GM08714 (cell line): ENCODE results near the gene CLASRP.

Experiments used
- H3K4me3 ChIP-seq: fragments of 200-500 bp; sonication (Bioruptor generic); 2 replicates; pipeline ENCODE4 v1.5.1; 2014; ENCODE audit warnings: mild to moderate bottlenecking, low read length, inconsistent platforms
- ZNF274 ChIP-seq: IDR thresholded peaks from 2 replicates; pipeline ENCODE4 v1.6.1; 2012; ENCODE audit warnings: mild to moderate bottlenecking, low read depth, low read length

CLASRP gene

DNA sequence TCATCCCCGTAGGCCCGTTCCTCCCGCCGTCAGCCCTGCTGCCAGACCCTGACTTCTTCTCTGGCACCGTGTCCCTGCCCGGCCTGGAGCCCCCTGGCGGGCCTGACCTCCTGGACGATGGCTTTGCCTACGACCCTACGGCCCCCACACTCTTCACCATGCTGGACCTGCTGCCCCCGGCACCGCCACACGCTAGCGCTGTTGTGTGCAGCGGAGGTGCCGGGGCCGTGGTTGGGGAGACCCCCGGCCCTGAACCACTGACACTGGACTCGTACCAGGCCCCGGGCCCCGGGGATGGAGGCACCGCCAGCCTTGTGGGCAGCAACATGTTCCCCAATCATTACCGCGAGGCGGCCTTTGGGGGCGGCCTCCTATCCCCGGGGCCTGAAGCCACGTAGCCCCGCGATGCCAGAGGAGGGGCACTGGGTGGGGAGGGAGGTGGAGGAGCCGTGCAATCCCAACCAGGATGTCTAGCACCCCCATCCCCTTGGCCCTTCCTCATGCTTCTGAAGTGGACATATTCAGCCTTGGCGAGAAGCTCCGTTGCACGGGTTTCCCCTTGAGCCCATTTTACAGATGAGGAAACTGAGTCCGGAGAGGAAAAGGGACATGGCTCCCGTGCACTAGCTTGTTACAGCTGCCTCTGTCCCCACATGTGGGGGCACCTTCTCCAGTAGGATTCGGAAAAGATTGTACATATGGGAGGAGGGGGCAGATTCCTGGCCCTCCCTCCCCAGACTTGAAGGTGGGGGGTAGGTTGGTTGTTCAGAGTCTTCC is 1.3 kb upstream of the CLASRP start:
- no peak for TF ChIP-seq ZNF274

DNA sequence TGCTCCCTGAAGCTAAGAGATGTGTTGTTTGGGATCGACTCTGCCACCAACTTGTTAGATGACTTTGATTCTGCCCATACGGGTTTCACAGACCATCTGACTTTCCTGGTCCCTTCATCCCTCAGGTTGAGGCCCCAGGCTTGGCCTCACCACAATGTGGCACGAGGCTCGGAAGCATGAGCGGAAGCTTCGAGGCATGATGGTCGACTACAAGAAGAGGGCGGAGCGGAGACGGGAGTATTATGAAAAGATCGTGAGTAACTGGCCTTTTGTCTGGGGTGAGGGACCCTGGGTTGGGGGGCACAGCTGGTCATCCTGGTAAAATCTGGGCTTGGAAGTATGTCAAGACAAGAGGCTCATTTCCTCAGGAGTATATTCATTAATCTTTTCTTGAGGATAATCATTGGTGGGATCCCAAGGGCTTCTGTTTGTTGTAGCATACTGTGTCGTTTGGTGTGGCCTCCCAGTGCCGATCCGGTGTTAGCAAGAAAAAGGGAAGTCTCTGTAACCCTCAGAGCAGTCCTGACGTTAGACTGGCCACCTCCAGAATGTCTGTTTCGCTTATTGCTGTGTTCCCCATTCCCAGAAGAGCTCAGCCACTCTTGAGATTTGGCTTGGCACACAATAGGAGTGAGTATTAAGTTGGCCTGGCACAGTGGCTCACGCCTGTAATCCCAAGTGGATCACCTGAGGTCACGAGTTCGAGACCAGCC is 1.4 kb downstream of the CLASRP start:
- H3K4me3 ChIP-seq, result peak overlapping the region; percentile 81; the same call in 1 of the 2 replicates
- TF ChIP-seq ZNF274, result no peak

More for the DNA sequence above, 1.3 kb upstream of the CLASRP start:
- H3K4me3 ChIP-seq, result no peak overlapping the region

DNA sequence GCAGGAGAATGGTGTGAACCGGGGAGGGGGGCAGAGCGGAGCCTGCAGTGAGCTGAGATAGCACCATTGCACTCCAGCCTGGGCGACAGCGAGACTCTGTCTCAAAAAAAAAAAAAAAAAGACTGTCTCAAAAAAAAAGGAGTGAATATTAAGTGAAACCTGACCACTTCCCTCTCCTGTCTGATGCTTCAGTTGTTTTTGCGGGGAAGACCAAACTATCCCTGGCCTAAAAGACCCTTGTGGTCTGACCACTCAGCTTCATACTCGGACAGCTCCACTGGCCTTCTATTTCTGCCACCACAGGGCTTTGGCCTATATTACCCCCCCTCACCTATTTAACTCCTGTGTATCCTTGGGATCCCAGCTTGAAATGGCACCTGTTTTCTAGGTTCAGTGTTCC is 2.3 kb downstream of the CLASRP start:
- no peak for TF ChIP-seq ZNF274
- H3K4me3 ChIP-seq, result no peak overlapping the region

DNA sequence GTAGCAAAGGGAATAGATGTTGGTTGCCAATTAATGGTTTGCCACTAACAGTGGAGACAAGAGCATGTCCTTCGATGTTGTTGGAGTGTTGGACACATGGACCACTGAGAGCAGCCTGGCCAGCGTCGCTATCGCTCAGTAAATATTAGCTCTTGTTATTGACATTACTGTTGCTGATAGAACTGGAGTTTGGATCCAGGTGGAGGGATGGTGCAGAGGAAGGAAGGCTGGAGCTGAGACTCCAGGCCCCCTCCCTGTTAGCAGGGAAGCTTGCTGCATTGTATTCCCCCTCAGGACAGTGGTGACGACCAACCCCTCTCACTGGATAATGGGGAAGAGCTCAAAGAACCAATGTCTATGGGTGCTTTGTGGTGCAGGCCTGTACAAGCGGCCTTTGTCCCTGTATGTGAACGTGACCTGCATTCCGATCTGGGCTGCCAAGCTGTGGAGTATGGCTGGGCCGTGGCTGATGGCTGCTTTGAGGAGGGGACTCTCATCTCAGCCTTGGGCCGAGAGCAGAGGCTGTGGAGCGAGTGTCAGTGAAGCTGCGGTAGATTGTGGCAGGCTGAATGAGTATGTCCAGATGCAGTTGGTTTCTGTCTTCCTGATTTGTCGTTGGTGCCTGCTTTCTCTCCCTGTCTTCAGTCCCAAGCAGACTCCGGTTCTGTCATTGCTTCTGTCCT is 7.0 kb downstream of the CLASRP start:
- TF ChIP-seq ZNF274, result no peak
- H3K4me3 ChIP-seq, result no peak overlapping the region

DNA sequence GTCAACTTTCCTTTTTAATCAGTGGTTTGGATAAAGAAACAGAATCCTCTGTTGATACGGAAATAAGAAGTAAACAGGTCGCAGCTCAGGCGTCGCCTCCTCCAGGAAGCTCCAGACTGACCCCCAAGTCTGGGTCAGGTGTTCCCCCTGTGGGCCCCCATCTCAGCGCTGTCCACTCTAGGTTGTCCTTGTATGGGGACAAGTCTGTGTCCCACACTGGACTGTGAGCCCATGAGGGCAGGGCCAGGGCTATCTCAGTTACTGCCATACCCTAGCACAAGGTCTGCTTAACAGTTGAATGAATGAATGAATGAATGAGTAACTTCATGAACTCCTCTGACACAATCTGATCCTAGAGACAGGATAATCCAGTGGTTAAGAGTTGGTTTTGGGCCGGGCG is 7.5 kb downstream of the CLASRP start:
- TF ChIP-seq ZNF274, result no peak
- no peak overlapping the region for H3K4me3 ChIP-seq

DNA sequence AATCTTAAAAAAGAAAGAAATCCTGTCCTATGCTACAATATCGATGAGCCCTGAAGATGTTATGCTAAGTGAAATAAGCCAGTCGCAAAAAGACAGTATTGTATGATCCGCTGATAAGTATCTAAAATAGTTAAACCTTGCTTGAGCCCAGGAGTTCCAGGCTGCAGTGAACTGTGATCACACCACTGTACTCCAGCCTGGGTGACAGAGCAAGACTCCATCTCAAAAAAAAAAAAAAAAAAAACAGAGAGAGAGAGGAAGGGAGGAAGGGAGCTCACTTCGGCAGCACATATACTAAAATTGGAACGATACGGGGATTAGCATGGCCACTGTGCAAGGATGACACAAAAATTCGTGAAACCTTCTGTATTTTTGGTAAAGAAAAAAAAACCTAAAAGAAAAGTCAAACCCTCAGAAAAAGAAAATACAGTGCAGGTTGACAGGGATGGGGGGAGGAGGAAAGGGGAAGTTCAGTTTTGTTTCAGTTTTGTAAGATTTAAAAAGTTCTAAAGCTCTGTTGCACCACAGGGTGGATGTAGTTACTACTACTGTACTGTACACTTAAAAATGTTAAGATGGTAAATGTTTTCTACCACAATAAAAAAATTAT is 8.4 kb downstream of the CLASRP start:
- H3K4me3 ChIP-seq, result peak overlapping the region; percentile 49; the same call in 1 of the 2 replicates
- TF ChIP-seq ZNF274, result no peak

DNA sequence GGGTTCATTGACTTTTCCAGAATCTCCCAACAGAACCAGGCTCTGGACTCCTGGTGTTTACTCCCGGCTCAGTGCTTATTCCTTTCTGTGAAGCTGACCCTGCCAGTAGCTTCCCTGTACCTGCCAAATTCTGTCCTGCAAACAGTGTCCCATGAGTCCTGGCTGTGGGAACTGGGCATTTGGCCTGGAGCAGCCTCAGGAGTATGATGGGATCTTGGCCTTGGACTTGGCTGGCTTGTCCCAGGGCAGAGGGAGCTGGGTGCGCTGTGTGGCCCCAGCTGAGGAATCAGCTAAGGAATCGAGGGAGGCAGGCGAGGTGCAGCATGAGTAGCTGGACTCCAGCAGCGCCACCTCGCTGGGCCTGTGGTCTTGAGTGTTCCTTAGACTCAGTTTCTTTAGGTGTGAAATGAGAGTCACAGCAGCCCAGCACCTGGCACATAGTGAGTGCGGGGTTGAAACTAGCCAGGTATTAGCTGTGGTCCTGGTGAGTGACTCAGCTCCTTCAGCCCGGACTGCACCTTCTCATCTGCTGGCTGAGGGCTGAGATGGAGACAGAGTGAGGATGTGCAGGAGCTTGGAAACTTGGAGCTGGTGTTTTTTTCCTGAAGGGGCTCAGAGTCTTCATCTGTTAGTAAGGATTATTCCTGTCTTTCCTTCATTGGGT is 10.4 kb downstream of the CLASRP start:
- TF ChIP-seq ZNF274, result no peak
- no peak overlapping the region for H3K4me3 ChIP-seq

DNA sequence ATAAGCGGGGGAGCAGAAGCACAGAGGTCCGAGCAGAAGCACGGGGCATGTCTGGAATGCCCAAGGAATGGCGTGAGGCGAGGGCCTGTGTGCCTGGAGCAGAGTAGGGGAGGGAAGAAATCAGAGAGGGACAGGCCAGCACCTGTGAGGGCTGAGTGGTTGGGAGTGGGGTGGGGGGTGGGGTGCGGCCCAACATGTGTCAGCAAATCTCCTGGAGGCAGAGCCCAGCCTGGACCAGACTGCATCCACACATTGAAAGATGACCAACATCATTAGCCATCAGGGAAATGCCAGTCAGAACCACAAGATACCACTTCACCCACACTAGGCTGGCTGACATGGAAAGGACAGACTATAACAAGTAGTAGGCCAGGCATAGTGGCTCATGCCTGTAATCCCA is 11.2 kb downstream of the CLASRP start:
- no peak overlapping the region for H3K4me3 ChIP-seq
- TF ChIP-seq ZNF274, result no peak

DNA sequence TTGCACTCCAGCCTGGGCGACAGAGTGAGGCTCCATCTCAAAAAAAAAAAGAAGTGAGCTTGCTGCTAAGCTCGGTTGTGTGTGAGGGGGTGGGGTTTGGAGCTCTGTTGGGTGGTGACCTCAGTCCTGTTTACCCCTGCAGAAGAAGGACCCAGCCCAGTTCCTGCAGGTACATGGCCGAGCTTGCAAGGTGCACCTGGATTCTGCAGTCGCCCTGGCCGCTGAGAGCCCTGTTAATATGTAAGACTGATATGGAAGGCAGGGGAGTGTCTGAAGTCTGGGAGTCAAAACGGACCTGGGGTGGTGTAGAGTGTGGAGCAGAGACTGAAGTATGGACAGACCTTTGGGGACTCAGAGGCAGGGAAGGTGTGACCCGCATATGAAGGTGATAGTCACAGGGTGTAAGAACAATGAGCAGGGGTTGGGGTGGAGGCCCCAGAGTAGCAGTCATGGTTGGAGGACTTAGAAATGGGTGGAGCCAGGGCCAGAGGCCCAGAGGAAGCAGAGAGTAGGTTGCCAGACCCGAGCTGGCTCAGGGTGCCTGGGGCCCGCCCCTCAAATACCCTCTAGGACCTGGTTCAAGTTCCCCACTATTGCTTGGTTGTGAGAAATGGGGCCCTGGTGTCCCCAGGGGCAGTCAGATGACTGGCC is 13.2 kb downstream of the CLASRP start:
- H3K4me3 ChIP-seq, result no peak overlapping the region
- no peak for TF ChIP-seq ZNF274

DNA sequence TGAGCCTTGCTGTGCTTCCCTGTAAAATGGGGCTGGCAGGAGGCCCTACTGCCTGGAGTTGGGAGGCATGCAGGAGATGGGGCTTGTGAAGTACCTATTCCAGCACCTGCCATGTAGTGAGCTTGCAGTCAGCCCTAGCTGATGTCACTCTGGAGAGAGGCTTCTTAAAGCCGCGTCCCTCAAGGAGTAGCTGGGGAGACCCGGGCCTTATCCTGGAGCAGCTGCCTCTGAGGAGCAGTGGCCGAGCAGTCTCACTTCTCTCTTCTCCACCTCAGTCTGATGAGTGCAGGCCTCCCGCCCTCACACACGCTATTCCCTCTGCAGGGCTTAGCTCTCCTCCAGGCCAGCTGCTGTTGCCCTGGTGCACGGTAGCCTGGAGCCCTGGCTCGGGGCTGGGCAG is 18.0 kb downstream of the CLASRP start:
- H3K4me3 ChIP-seq, result no peak overlapping the region
- TF ChIP-seq ZNF274, result no peak

DNA sequence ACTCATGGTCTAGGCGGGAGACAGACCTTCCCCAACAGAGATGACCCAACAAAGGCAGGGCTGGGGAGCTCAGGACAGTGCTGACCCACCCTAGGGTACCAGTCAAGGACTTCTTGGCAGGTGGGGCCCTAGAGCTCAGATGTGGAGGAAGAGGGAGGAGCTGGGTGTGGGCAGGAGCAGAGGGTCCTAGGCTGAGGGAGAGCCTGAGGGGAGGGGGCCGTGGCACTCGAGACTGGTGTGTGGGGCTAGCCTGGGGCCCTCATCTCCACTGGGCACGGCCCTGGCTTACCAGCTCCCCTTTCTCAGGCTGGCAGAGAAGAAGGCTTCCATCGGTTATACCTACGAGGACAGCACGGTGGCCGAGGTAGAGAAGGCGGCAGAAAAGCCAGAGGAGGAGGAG is 18.6 kb downstream of the CLASRP start:
- H3K4me3 ChIP-seq, result no peak overlapping the region

DNA sequence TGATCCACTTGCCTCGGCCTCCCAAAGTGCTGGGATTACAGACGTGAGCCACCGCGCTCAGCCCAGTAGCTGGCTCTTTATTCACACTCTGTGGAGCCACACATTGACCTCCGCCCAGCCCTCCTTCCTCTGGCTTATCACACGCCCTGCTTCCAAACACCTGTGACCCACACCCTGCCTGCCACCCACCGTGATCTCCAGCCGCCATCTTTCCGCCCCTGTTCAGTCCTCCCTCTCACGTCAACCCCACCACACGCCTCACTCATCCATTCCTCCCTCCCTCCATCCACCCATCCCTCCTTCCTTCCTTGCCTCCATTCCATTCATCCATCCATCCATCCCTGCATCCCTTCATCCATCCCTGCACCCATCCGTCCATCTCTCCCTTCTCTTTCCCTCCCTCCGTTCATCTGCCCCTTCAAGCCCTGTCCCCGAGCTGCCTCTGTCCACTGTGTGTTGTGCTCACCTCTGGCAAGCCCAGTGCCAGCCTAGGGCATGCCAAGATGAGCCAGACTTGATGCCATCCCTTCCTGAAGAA is 19.8 kb downstream of the CLASRP start:
- no peak for TF ChIP-seq ZNF274
- no peak overlapping the region for H3K4me3 ChIP-seq

More for the DNA sequence above, 18.6 kb downstream of the CLASRP start:
- no peak for TF ChIP-seq ZNF274
